ENCODE data around the gene SCG2.

The SCG2 gene

DNA sequence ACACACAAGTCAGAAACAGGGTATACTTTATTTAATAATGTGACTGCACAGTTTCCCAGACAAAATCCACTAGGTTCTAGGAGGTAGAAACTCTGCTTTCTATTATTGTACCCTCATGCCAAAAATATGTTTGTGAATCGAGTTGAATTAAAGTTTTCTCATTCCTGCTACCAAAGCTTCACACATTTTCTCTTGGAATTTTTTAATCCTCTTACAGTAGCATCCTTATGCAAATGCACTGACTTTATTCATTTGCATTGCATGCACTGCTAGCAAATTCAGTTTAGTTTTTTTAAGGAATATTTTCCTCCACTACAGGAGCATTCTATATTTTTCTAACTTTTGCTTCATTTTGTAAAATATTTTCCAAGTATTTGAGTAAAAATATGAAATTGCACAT lies 4.8 kb upstream of the SCG2 start:
- Histone ChIP-seq H3K4me1 (ENCODE audit: insufficient read depth, low read length, severe bottlenecking) (no peaks in the 10 kb centered on the region), H3K79me2 (ENCODE audit: insufficient read depth, low read length) (no peaks in the 10 kb centered on the region), H3K4me3 (ENCODE audit: low read depth, low read length, poor library complexity, severe bottlenecking) (no peak overlapping the region), H3K9me2 (ENCODE audit: low read depth, low read length) (no peaks in the 10 kb centered on the region), H3K36me3 (ENCODE audit: insufficient read depth, low read length) (no peaks in the 10 kb centered on the region), H4K20me1 (ENCODE audit: insufficient read depth, low read length) (no peaks in the 10 kb centered on the region), H3K9me3 (ENCODE audit: low read length) (no peaks in the 10 kb centered on the region), H2AFZ (ENCODE audit: low read length) (no peak overlapping the region), H3K27ac (ENCODE audit: low read depth, low read length, poor library complexity, severe bottlenecking) (no peak overlapping the region), H3F3A (ENCODE audit: insufficient read depth, low read length) (no peaks in the 10 kb centered on the region), H3K4me2 (ENCODE audit: low read length) (no peak overlapping the region), H3K9ac (ENCODE audit: low read length) (no peak overlapping the region), H3K27me3 (ENCODE audit: insufficient read depth, low read length) (no peaks in the 10 kb centered on the region)
- TF ChIP-seq, protein P1, sequence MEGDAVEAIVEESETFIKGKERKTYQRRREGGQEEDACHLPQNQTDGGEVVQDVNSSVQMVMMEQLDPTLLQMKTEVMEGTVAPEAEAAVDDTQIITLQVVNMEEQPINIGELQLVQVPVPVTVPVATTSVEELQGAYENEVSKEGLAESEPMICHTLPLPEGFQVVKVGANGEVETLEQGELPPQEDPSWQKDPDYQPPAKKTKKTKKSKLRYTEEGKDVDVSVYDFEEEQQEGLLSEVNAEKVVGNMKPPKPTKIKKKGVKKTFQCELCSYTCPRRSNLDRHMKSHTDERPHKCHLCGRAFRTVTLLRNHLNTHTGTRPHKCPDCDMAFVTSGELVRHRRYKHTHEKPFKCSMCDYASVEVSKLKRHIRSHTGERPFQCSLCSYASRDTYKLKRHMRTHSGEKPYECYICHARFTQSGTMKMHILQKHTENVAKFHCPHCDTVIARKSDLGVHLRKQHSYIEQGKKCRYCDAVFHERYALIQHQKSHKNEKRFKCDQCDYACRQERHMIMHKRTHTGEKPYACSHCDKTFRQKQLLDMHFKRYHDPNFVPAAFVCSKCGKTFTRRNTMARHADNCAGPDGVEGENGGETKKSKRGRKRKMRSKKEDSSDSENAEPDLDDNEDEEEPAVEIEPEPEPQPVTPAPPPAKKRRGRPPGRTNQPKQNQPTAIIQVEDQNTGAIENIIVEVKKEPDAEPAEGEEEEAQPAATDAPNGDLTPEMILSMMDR (IDR thresholded peaks at IDR 0.05; ENCODE audit: low read length) = no peak
- TF ChIP-seq EZH2 (IDR thresholded peaks at IDR 0.05; ENCODE audit: borderline replicate concordance, low read length) = no peak

GRCh38 chr2:223604231-223604630 lies 2.1 kb upstream of the SCG2 start:
- Histone ChIP-seq H3K9me2 (ENCODE audit: low read depth, low read length) (no peaks in the 10 kb centered on the region), H3K4me2 (ENCODE audit: low read length) (no peak overlapping the region), H3K4me3 (ENCODE audit: low read depth, low read length, poor library complexity, severe bottlenecking) (no peak overlapping the region), H4K20me1 (ENCODE audit: insufficient read depth, low read length) (no peaks in the 10 kb centered on the region), H3F3A (ENCODE audit: insufficient read depth, low read length) (no peaks in the 10 kb centered on the region), H3K27me3 (ENCODE audit: insufficient read depth, low read length) (no peaks in the 10 kb centered on the region), H3K4me1 (ENCODE audit: insufficient read depth, low read length, severe bottlenecking) (no peaks in the 10 kb centered on the region), H2AFZ (ENCODE audit: low read length) (no peak overlapping the region), H3K79me2 (ENCODE audit: insufficient read depth, low read length) (no peaks in the 10 kb centered on the region), H3K9ac (ENCODE audit: low read length) (no peak overlapping the region), H3K27ac (ENCODE audit: low read depth, low read length, poor library complexity, severe bottlenecking) (no peak overlapping the region), H3K36me3 (ENCODE audit: insufficient read depth, low read length) (no peaks in the 10 kb centered on the region), H3K9me3 (ENCODE audit: low read length) (no peaks in the 10 kb centered on the region)
- TF ChIP-seq, protein P1 (IDR thresholded peaks at IDR 0.05; ENCODE audit: low read length) = no peak
- TF ChIP-seq EZH2 (IDR thresholded peaks at IDR 0.05; ENCODE audit: borderline replicate concordance, low read length) = no peak

DNA sequence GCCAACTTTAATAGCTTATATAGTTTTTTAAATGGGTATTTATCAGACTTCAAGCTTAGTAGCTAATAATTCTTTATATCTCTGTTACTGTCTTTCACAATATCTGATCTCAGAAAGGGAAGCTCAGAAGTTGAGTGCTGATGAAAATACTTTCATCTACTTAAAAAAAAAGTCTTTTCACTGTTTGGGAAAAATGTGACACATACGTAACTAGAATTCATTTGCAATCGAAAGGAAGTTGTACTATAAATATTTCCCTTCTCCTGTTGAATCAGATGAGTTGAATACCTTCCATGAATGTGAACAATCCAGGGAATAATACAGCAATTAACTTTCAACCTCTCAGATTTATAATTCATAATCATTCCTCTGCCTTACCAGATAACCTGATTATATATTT lies 811 bp upstream of the SCG2 start:
- TF ChIP-seq, protein P1 (IDR thresholded peaks at IDR 0.05; ENCODE audit: low read length) = no peak
- no peak for TF ChIP-seq EZH2 (IDR thresholded peaks at IDR 0.05; ENCODE audit: borderline replicate concordance, low read length)
- Histone ChIP-seq H2AFZ (ENCODE audit: low read length) (no peak overlapping the region), H3K9ac (ENCODE audit: low read length) (no peak overlapping the region), H3K79me2 (ENCODE audit: insufficient read depth, low read length) (no peaks in the 10 kb centered on the region), H3K27me3 (ENCODE audit: insufficient read depth, low read length) (no peaks in the 10 kb centered on the region), H3K9me3 (ENCODE audit: low read length) (no peaks in the 10 kb centered on the region), H3K4me1 (ENCODE audit: insufficient read depth, low read length, severe bottlenecking) (no peaks in the 10 kb centered on the region), H3F3A (ENCODE audit: insufficient read depth, low read length) (no peaks in the 10 kb centered on the region), H3K9me2 (ENCODE audit: low read depth, low read length) (no peaks in the 10 kb centered on the region), H4K20me1 (ENCODE audit: insufficient read depth, low read length) (no peaks in the 10 kb centered on the region), H3K36me3 (ENCODE audit: insufficient read depth, low read length) (no peaks in the 10 kb centered on the region), H3K4me2 (ENCODE audit: low read length) (no peak overlapping the region), H3K4me3 (ENCODE audit: low read depth, low read length, poor library complexity, severe bottlenecking) (no peak overlapping the region), H3K27ac (ENCODE audit: low read depth, low read length, poor library complexity, severe bottlenecking) (no peak overlapping the region)
